ENCODE results near the gene NFIA.

Gene NFIA

GRCh38 chr1:61436016-61436415 is 353.7 kb downstream of the NFIA start:
- Histone ChIP-seq H4K12ac (ENCODE audit: low read depth, low read length) (no peak overlapping the region), H3K4me1 (ENCODE audit: control insufficient read depth in 1 of 2, insufficient read depth in 2 of 2, low read length in 2 of 2) (no peaks in the 10 kb centered on the region), H3K36me3 (ENCODE audit: control insufficient read depth in 1 of 2, insufficient read depth in 2 of 2, low read length in 2 of 2) (no peaks in the 10 kb centered on the region), H3K4me2 (ENCODE audit: low read length) (no peak overlapping the region), H2BK120ac (ENCODE audit: insufficient read depth, low read length, poor library complexity) (no peak overlapping the region), H3K14ac (ENCODE audit: low read length) (no peak overlapping the region), H4K91ac (ENCODE audit: low read depth, low read length) (no peak overlapping the region), H3K79me2 (ENCODE audit: control insufficient read depth, insufficient read depth, low read length, poor library complexity) (no peaks in the 10 kb centered on the region), H3K79me1 (ENCODE audit: low read length) (no peaks in the 10 kb centered on the region), H2AFZ (ENCODE audit: insufficient read depth, low read length, poor library complexity) (no peak overlapping the region), H3K23ac (ENCODE audit: low read length) (no peak overlapping the region), H3K4me3 (ENCODE audit: low read depth, low read length) (no peak overlapping the region), H2AK5ac (ENCODE audit: low read length) (no peak overlapping the region), H2BK12ac (ENCODE audit: low read length) (no peak overlapping the region), H3K9me3 (ENCODE audit: insufficient read depth, low read depth, low read length) (no peaks in the 10 kb centered on the region), H3K9ac (ENCODE audit: low read length) (no peak overlapping the region), H3K4ac (ENCODE audit: low read depth, low read length) (no peak overlapping the region), H3K27ac (ENCODE audit: low read depth, low read length) (no peak overlapping the region), H3K27me3 (ENCODE audit: insufficient read depth, low read length) (no peaks in the 10 kb centered on the region), H2BK5ac (ENCODE audit: low read depth, low read length, poor library complexity) (no peak overlapping the region), H3K18ac (ENCODE audit: low read length) (no peak overlapping the region), H4K8ac (ENCODE audit: low read depth, low read length) (no peak overlapping the region)
- WGBS (ENCODE audit: extremely low coverage, insufficient coverage, insufficient read length): no CpG with 5 or more reads among the region's 3 CpGs
- DNase-seq: no peak

GRCh38 chr1:61436491-61437120 is 354.2 kb downstream of the NFIA start:
- no peak overlapping the region for H4K12ac ChIP-seq (ENCODE audit: low read depth, low read length)
- H3K27ac ChIP-seq (ENCODE audit: low read depth, low read length): no peak overlapping the region
- H3K4me3 ChIP-seq (ENCODE audit: low read depth, low read length): no peak overlapping the region
- no peak overlapping the region for H3K14ac ChIP-seq (ENCODE audit: low read length)
- no peak overlapping the region for H3K23ac ChIP-seq (ENCODE audit: low read length)
- no peaks in the 10 kb centered on the region for H3K79me2 ChIP-seq (ENCODE audit: control insufficient read depth, insufficient read depth, low read length, poor library complexity)
- no peak overlapping the region for H2BK5ac ChIP-seq (ENCODE audit: low read depth, low read length, poor library complexity)
- H3K79me1 ChIP-seq (ENCODE audit: low read length): no peaks in the 10 kb centered on the region
- no peak overlapping the region for H4K91ac ChIP-seq (ENCODE audit: low read depth, low read length)
- H3K27me3 ChIP-seq (ENCODE audit: insufficient read depth, low read length): no peaks in the 10 kb centered on the region
- H3K4me1 ChIP-seq (ENCODE audit: control insufficient read depth in 1 of 2, insufficient read depth in 2 of 2, low read length in 2 of 2): no peaks in the 10 kb centered on the region
- no peak overlapping the region for H3K18ac ChIP-seq (ENCODE audit: low read length)
- no peak overlapping the region for H3K4me2 ChIP-seq (ENCODE audit: low read length)
- H2BK120ac ChIP-seq (ENCODE audit: insufficient read depth, low read length, poor library complexity): no peak overlapping the region
- no peak overlapping the region for H3K4ac ChIP-seq (ENCODE audit: low read depth, low read length)
- H3K9me3 ChIP-seq (ENCODE audit: insufficient read depth, low read depth, low read length): no peaks in the 10 kb centered on the region
- no peak overlapping the region for H4K8ac ChIP-seq (ENCODE audit: low read depth, low read length)
- H2BK12ac ChIP-seq (ENCODE audit: low read length): no peak overlapping the region
- no peak overlapping the region for H3K9ac ChIP-seq (ENCODE audit: low read length)
- no peak overlapping the region for H2AFZ ChIP-seq (ENCODE audit: insufficient read depth, low read length, poor library complexity)
- WGBS (ENCODE audit: extremely low coverage, insufficient coverage, insufficient read length): no CpG with 5 or more reads among the region's 5 CpGs
- H3K36me3 ChIP-seq (ENCODE audit: control insufficient read depth in 1 of 2, insufficient read depth in 2 of 2, low read length in 2 of 2): no peaks in the 10 kb centered on the region
- peak in 1 of 2 donors; percentile 45 for DNase-seq
- H2AK5ac ChIP-seq (ENCODE audit: low read length): no peak overlapping the region

- H3K18ac ChIP-seq (ENCODE audit: low read length): no peak overlapping the region
- H3K9ac ChIP-seq (ENCODE audit: low read length): no peak overlapping the region
- no peak overlapping the region for H3K4ac ChIP-seq (ENCODE audit: low read depth, low read length)
- no peak overlapping the region for H2BK5ac ChIP-seq (ENCODE audit: low read depth, low read length, poor library complexity)
- H2AK5ac ChIP-seq (ENCODE audit: low read length): no peak overlapping the region
- H4K8ac ChIP-seq (ENCODE audit: low read depth, low read length): no peak overlapping the region
- no peak overlapping the region for H3K4me3 ChIP-seq (ENCODE audit: low read depth, low read length)
- no peaks in the 10 kb centered on the region for H3K36me3 ChIP-seq (ENCODE audit: control insufficient read depth in 1 of 2, insufficient read depth in 2 of 2, low read length in 2 of 2)
- no peak overlapping the region for H4K12ac ChIP-seq (ENCODE audit: low read depth, low read length)
- H3K27ac ChIP-seq (ENCODE audit: low read depth, low read length): no peak overlapping the region
- no peak overlapping the region for H3K23ac ChIP-seq (ENCODE audit: low read length)
- H3K4me2 ChIP-seq (ENCODE audit: low read length): no peak overlapping the region
- H2AFZ ChIP-seq (ENCODE audit: insufficient read depth, low read length, poor library complexity): no peak overlapping the region
- peaks cover 0 to 4% of the 10 kb centered on the region in 2 experiments for H3K4me1 ChIP-seq (ENCODE audit: control insufficient read depth in 1 of 2, insufficient read depth in 2 of 2, low read length in 2 of 2)
- no peaks in the 10 kb centered on the region for H3K27me3 ChIP-seq (ENCODE audit: insufficient read depth, low read length)
- no peak overlapping the region for H2BK120ac ChIP-seq (ENCODE audit: insufficient read depth, low read length, poor library complexity)
- no peak overlapping the region for H4K91ac ChIP-seq (ENCODE audit: low read depth, low read length)
- WGBS (ENCODE audit: extremely low coverage, insufficient coverage, insufficient read length): no CpG with 5 or more reads among the region's 8 CpGs
- H3K14ac ChIP-seq (ENCODE audit: low read length): no peak overlapping the region
- no peaks in the 10 kb centered on the region for H3K9me3 ChIP-seq (ENCODE audit: insufficient read depth, low read depth, low read length)
- DNase-seq: no peak
- H3K79me1 ChIP-seq (ENCODE audit: low read length): no peaks in the 10 kb centered on the region
- H3K79me2 ChIP-seq (ENCODE audit: control insufficient read depth, insufficient read depth, low read length, poor library complexity): no peaks in the 10 kb centered on the region
- no peak overlapping the region for H2BK12ac ChIP-seq (ENCODE audit: low read length)
These were observed 356.9 kb downstream of the NFIA start for GRCh38 chr1:61439234-61439633.

DNA sequence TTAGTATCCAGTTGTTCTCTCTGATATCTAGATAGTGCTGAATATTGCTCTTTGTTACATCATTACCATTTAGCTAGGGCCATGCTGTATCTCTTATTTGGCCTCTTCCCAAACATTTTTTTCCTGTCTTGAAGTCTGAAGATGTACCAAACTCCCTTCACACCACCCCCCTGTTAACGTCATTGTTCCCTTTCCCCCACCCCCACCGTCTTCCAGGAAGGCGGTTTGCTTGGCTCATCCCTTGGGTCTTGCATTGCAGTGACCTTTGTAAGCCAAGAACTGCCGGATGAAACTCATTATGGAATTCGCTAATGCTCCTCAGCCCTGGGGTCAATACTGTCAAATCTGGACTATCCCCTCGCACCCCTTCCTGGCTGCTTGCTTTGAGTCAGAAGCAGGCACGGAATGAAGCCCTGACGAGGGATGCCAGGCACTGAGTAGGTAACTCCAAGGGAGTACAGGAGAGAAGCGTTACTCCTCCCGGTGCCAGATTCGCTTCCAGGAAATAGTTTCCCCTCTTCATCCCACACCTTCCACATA is 359.4 kb downstream of the NFIA start:
- Histone ChIP-seq H3K23ac (ENCODE audit: low read length) (no peak overlapping the region), H3K18ac (ENCODE audit: low read length) (no peak overlapping the region), H2BK120ac (ENCODE audit: insufficient read depth, low read length, poor library complexity) (no peak overlapping the region), H2AFZ (ENCODE audit: insufficient read depth, low read length, poor library complexity) (no peak overlapping the region), H3K4me3 (ENCODE audit: low read depth, low read length) (no peak overlapping the region), H3K4ac (ENCODE audit: low read depth, low read length) (no peak overlapping the region), H2AK5ac (ENCODE audit: low read length) (no peak overlapping the region), H3K79me2 (ENCODE audit: control insufficient read depth, insufficient read depth, low read length, poor library complexity) (no peaks in the 10 kb centered on the region), H3K4me2 (ENCODE audit: low read length) (no peak overlapping the region), H2BK5ac (ENCODE audit: low read depth, low read length, poor library complexity) (no peak overlapping the region), H4K12ac (ENCODE audit: low read depth, low read length) (no peak overlapping the region), H3K14ac (ENCODE audit: low read length) (no peak overlapping the region), H4K91ac (ENCODE audit: low read depth, low read length) (no peak overlapping the region), H4K8ac (ENCODE audit: low read depth, low read length) (no peak overlapping the region), H3K36me3 (ENCODE audit: control insufficient read depth in 1 of 2, insufficient read depth in 2 of 2, low read length in 2 of 2) (no peaks in the 10 kb centered on the region), H3K9ac (ENCODE audit: low read length) (no peak overlapping the region), H3K79me1 (ENCODE audit: low read length) (no peaks in the 10 kb centered on the region), H3K9me3 (ENCODE audit: insufficient read depth, low read depth, low read length) (no peaks in the 10 kb centered on the region), H3K27ac (ENCODE audit: low read depth, low read length) (no peak overlapping the region), H3K4me1 (ENCODE audit: control insufficient read depth in 1 of 2, insufficient read depth in 2 of 2, low read length in 2 of 2) (peaks cover 0 to 4% of the 10 kb centered on the region in 2 experiments), H3K27me3 (ENCODE audit: insufficient read depth, low read length) (no peaks in the 10 kb centered on the region), H2BK12ac (ENCODE audit: low read length) (no peak overlapping the region)
- no CpG with 5 or more reads among the region's 11 CpGs for WGBS (ENCODE audit: extremely low coverage, insufficient coverage, insufficient read length)
- no peak for DNase-seq

All from trophoblast cell (in vitro differentiated cells and primary cell).